GM12878 (cell line): ENCODE data around the gene WDR59. TPM values are rescaled to one million over a fixed set of nuclear protein-coding genes. Genes with fewer than 3 reads are reported as not detected.

ENCODE experiments used
- ATAC-seq: fragments of 200-7000 bp; cut with Tn5 transposase; 3 replicates; pipeline ENCODE4 v1.9.1; 2020; ENCODE audit warnings: mild to moderate bottlenecking, moderate library complexity
- BruUV-seq: library from RNA; stranded (reverse); fragments of 400-500 nt; replicated peaks from 2 replicates; lab custom pipeline; 2021; lab: Mats Ljungman, UMichigan
- CTCF ChIA-PET: fragments of 300-600 bp; sonication (Branson Sonifier 250); formaldehyde crosslinking; extraction: SDS; loops from one replicate; lab custom pipeline; 2021; ENCODE audit warnings: inconsistent platforms; lab: Yijun Ruan, JAX
- POLR2A ChIA-PET: fragments of 350-600 bp; formaldehyde crosslinking; extraction: SDS; loops from one replicate; lab custom pipeline; 2021; ENCODE audit warnings: inconsistent platforms; lab: Charles Lee
- RAD21 ChIA-PET: fragments of 300-600 bp; sonication (Branson Sonifier 250); formaldehyde crosslinking; loops from one replicate; lab custom pipeline; 2023; ENCODE audit warnings: antibody characterized with exemption; ENCODE audit not compliant: unreplicated experiment; lab: Charles Lee
- SMC1A ChIA-PET: fragments of 300-600 bp; sonication (Branson Sonifier 250); formaldehyde crosslinking; loops from one replicate; lab custom pipeline; 2023; ENCODE audit not compliant: unreplicated experiment, uncharacterized antibody; lab: Charles Lee
- DNase-seq: peaks from one replicate; pipeline ENCODE4 v3.0.0-alpha.2; 2011; ENCODE audit warnings: low read depth, low spot score
- FAIRE-seq: peaks from 3 replicates; lab custom pipeline; 2011; peaks lifted over from hg19 to GRCh38; lab: Jason Lieb, UNC
- H2AFZ ChIP-seq: 2 replicates; pipeline ENCODE4 v1.6.0; 2011; ENCODE audit warnings: low read depth, low read length, control low read depth; ENCODE audit not compliant: control insufficient read depth
- H3K27ac ChIP-seq: 2 replicates; pipeline ENCODE4 v1.5.1; 2011; ENCODE audit warnings: control low read depth; ENCODE audit not compliant: control insufficient read depth, insufficient read depth
- H3K27me3 ChIP-seq, 2 experiments: replicated peaks in 1 of 2; 2 replicates each; pipeline versions ENCODE4 v1.6.0 to v1.6.1; 2011; ENCODE audit warnings: low read length in 1 of 2; ENCODE audit not compliant: control insufficient read depth in 2 of 2, insufficient read depth in 2 of 2
- H3K36me3 ChIP-seq, 2 experiments: 2 replicates each; pipeline ENCODE4 v1.5.1; 2011; ENCODE audit warnings: low read length in 1 of 2; ENCODE audit not compliant: control insufficient read depth in 2 of 2, insufficient read depth in 2 of 2
- H3K4me1 ChIP-seq: 2 replicates; pipeline ENCODE4 v1.6.1; 2011; ENCODE audit warnings: mild to moderate bottlenecking, low read length, moderate library complexity, mixed read lengths; ENCODE audit not compliant: control insufficient read depth, insufficient read depth
- H3K4me2 ChIP-seq: 2 replicates; pipeline ENCODE4 v1.6.0; 2011; ENCODE audit warnings: control low read depth; ENCODE audit not compliant: control insufficient read depth, insufficient read depth
- H3K4me3 ChIP-seq: fragments of 200-600 bp; sonication (generic); 2 replicates; pipeline ENCODE4 v1.5.1; 2016
- H3K79me2 ChIP-seq: 2 replicates; pipeline ENCODE4 v1.6.0; 2011; ENCODE audit warnings: low read length; ENCODE audit not compliant: control insufficient read depth, insufficient read depth
- H3K9ac ChIP-seq: 2 replicates; pipeline ENCODE4 v1.8.0; 2011; ENCODE audit warnings: low read length, control low read depth, mixed read lengths; ENCODE audit not compliant: control insufficient read depth, insufficient read depth
- H3K9me3 ChIP-seq: replicated peaks from 3 replicates; pipeline ENCODE4 v1.5.1; 2011; ENCODE audit warnings: mild to moderate bottlenecking, low read length; ENCODE audit not compliant: control insufficient read depth, insufficient read depth
- H4K20me1 ChIP-seq: 2 replicates; pipeline ENCODE4 v1.6.0; 2011; ENCODE audit not compliant: control insufficient read depth, insufficient read depth
- BCL11A ChIP-seq: IDR thresholded peaks from 2 replicates; pipeline ENCODE4 v1.6.1; 2011; ENCODE audit warnings: low read depth, low read length
- BMI1 ChIP-seq: fragments of 450-650 bp; IDR thresholded peaks from 2 replicates; pipeline ENCODE4 v1.6.1; 2016; ENCODE audit warnings: mild to moderate bottlenecking, moderate library complexity, borderline replicate concordance
- E2F4 ChIP-seq: IDR thresholded peaks from 2 replicates; pipeline ENCODE4 v1.6.1; 2012; ENCODE audit warnings: low read depth, low read length, improper control_type of control experiment
- HDAC6 ChIP-seq: fragments of 200-600 bp; sonication (generic); IDR thresholded peaks from one replicate; pipeline ENCODE4 v1.8.0; 2017; ENCODE audit warnings: antibody characterized with exemption; ENCODE audit not compliant: unreplicated experiment
- LARP7 ChIP-seq: fragments of 450-650 bp; IDR thresholded peaks from 2 replicates; pipeline ENCODE4 v1.6.1; 2017; ENCODE audit warnings: mild to moderate bottlenecking
- NFYA ChIP-seq: IDR thresholded peaks from 2 replicates; pipeline ENCODE4 v1.6.1; 2011; ENCODE audit warnings: low read depth, mild to moderate bottlenecking, low read length, improper control_type of control experiment, borderline replicate concordance
- NRF1 ChIP-seq: conservative IDR thresholded peaks from 2 replicates; pipeline ENCODE4 v1.6.1; 2011; ENCODE audit warnings: mild to moderate bottlenecking, low read depth, low read length, improper control_type of control experiment
- PAX5 ChIP-seq: IDR thresholded peaks from 2 replicates; pipeline ENCODE4 v1.6.1; 2011; ENCODE audit warnings: low read depth, low read length, borderline replicate concordance
- PKNOX1 ChIP-seq: fragments of 450-650 bp; IDR thresholded peaks from 2 replicates; pipeline ENCODE4 v1.6.1; 2016; ENCODE audit warnings: mild to moderate bottlenecking
- POU2F2 ChIP-seq: IDR thresholded peaks from 3 replicates; pipeline ENCODE4 v1.6.1; 2011; ENCODE audit warnings: low read depth, mild to moderate bottlenecking, low read length, borderline replicate concordance
- RCOR1 ChIP-seq: conservative IDR thresholded peaks from 2 replicates; pipeline ENCODE4 v1.6.1; 2012; ENCODE audit warnings: low read depth, low read length, improper control_type of control experiment
- SIN3A ChIP-seq: IDR thresholded peaks from 2 replicates; pipeline ENCODE4 v1.6.1; 2012; ENCODE audit warnings: low read depth, low read length, improper control_type of control experiment
- SREBF1 ChIP-seq: IDR thresholded peaks from 2 replicates; pipeline ENCODE4 v1.6.1; 2012; ENCODE audit warnings: mild to moderate bottlenecking, low read length
- SRF ChIP-seq, 2 experiments: IDR thresholded peaks; 2 replicates each; pipeline ENCODE4 v1.6.1; 2011; ENCODE audit warnings: low read depth in 2 of 2, low read length in 2 of 2, mild to moderate bottlenecking in 1 of 2, moderate library complexity in 1 of 2
- ZBTB40 ChIP-seq: fragments of 450-650 bp; IDR thresholded peaks from 2 replicates; pipeline ENCODE4 v1.6.1; 2016; ENCODE audit warnings: mild to moderate bottlenecking, moderate library complexity, borderline replicate concordance
- ZNF217 ChIP-seq: fragments of 450-650 bp; IDR thresholded peaks from 2 replicates; pipeline ENCODE4 v1.6.1; 2017; ENCODE audit warnings: antibody characterized with exemption, mild to moderate bottlenecking
- ZNF384 ChIP-seq: IDR thresholded peaks from 2 replicates; pipeline ENCODE4 v1.6.1; 2012; ENCODE audit warnings: low read depth, mild to moderate bottlenecking, low read length, improper control_type of control experiment, borderline replicate concordance
- WGBS: methylation state at CpG from one replicate; pipeline ENCODE4 v1.1.6; 2016; ENCODE audit warnings: low lambda C conversion rate; ENCODE audit not compliant: insufficient replicate concordance, insufficient coverage; ENCODE audit errors: missing lambda C conversion rate; 5-methylcytosine and 5-hydroxymethylcytosine counted together
- in situ Hi-C: fragments of 300-500 bp; cut with MboI; formaldehyde crosslinking; loops from 9 replicates; pipeline ENCODE4 v1.14.3; 2018; ENCODE audit warnings: mixed read lengths
- intact Hi-C: fragments of 100-400 bp; cut with micrococcal nuclease; formaldehyde crosslinking; loops from one replicate; pipeline ENCODE4 v1.14.2; 2022; ENCODE audit not compliant: unreplicated experiment
- polyA plus RNA-seq, 11 experiments: library from polyadenylated mRNA; depleted of rRNA in 4 of 11; unstranded in 6 of 11; stranded (reverse) in 5 of 11; fragments of >200 nt; fragmentation: Nextera tagmentation in 4 of 11; fragmentation: Illumina TruSeq in 1 of 11; extraction: Ambion mirVana in 4 of 11; extraction: Trizol in 1 of 11; gene quantifications; 1 replicate in 1 of 11; 2 replicates in 10 of 11; pipeline versions ENCODE4 v1.2.1 to v1.2.3, GENCODE V29; 2011 to 2016; ENCODE audit warnings: inconsistent platforms in 2 of 11, missing spikeins in 2 of 11, low read depth in 1 of 11
- total RNA-seq, 4 experiments: library from RNA; depleted of rRNA in 3 of 4; stranded (reverse); fragments of >200 nt in 3 of 4; fragmentation: Illumina TruSeq in 1 of 4; extraction: Trizol in 1 of 4; gene quantifications; 2 replicates each; pipeline versions ENCODE4 v1.2.1 to v1.2.3, GENCODE V29; 2013 to 2021

The WDR59 gene
- total and polyA plus RNA-seq, 10 of the 15 experiments (the other 5 are each of a cell fraction or from before 2014, with no cell fraction given): 9.7 to 78.4 (median 24.5) TPM

GRCh38 chr16:74991593-74992403, 6.9 kb upstream of the WDR59 start:
- WGBS: 63% methylated on average over 12 of the region's 13 CpGs
- no TSS peak for BruUV-seq
- in situ Hi-C loops (loop anchor here (5.0 kb wide), 1 partner anchor 116 kb away; no protein-coding TSS in a partner anchor), intact Hi-C loops (loop anchor here (10.0 kb wide), 1 partner anchor 127 kb away; no protein-coding TSS in a partner anchor)
- ATAC-seq: no peak
- Histone ChIP-seq H3K79me2 (no peaks in the 10 kb centered on the region), H3K27ac (no peak overlapping the region), H3K36me3 (no peaks in the 10 kb centered on the region), H3K27me3 (no peaks in the 10 kb centered on the region), H4K20me1 (no peaks in the 10 kb centered on the region), H2AFZ (no peak overlapping the region), H3K4me3 (no peak overlapping the region), H3K4me2 (no peak overlapping the region), H3K9ac (no peak overlapping the region), H3K9me3 (no peaks in the 10 kb centered on the region), H3K4me1 (no peaks in the 10 kb centered on the region)
- ChIA-PET SMC1A (interaction anchor here (1.3 kb wide), 1 partner anchor 83 kb away, joined by 3 read pairs; no protein-coding TSS in a partner anchor), RAD21 (interaction anchor here (0.8 kb wide), 1 partner anchor 118 kb away, joined by 5 read pairs; no protein-coding TSS in a partner anchor), CTCF (interaction anchor here (0.6 kb wide), 1 partner anchor 119 kb away, joined by 4 read pairs; no protein-coding TSS in a partner anchor), POLR2A (no interaction called here)
- DNase-seq: no peak
- FAIRE-seq: no peak
- TF ChIP-seq POU2F2 (no peak), NFYA (no peak), E2F4 (no peak), ZNF217 (no peak), HDAC6 (no peak), RCOR1 (no peak), BMI1 (no peak), BCL11A (no peak), ZNF384 (no peak), ZBTB40 (no peak), SREBF1 (no peak), SRF (IDR thresholded peaks at IDR 0.05; ENCODE audit: low read depth in 2 of 2, low read length in 2 of 2) (no peak), PKNOX1 (no peak), PAX5 (no peak), SIN3A (no peak), NRF1 (no peak), LARP7 (no peak)
